ENCODE data around the gene PCSK6.

Gene PCSK6

GRCh38 chr15:101439920-101440319, 49.6 kb downstream of the PCSK6 start:
- Histone ChIP-seq H2BK5ac (ENCODE audit: low read length) (no peak overlapping the region), H3K9me3 (replicated peaks in 1 of 2; ENCODE audit: control insufficient read depth in 2 of 2, insufficient read depth in 1 of 2, low read depth in 1 of 2, low read length in 2 of 2) (peaks cover 0 to 12% of the 10 kb centered on the region in 2 donors), H3K27ac (replicated peaks; ENCODE audit: low read length) (no peak overlapping the region), H3K4me2 (ENCODE audit: insufficient read depth, low read length, poor library complexity, severe bottlenecking) (no peak overlapping the region), H3K9ac (ENCODE audit: low read depth, low read length, poor library complexity) (no peak overlapping the region), H4K91ac (ENCODE audit: low read depth, low read length, poor library complexity) (no peak overlapping the region), H3K14ac (ENCODE audit: low read length) (no peak overlapping the region), H3K79me1 (ENCODE audit: low read depth, low read length) (no peaks in the 10 kb centered on the region), H2AFZ (ENCODE audit: low read length) (no peak overlapping the region), H3K4me1 (ENCODE audit: control insufficient read depth in 2 of 2, insufficient read depth in 1 of 2, low read depth in 1 of 2, low read length in 2 of 2) (peaks cover 8 to 11% of the 10 kb centered on the region in 2 donors), H3K27me3 (ENCODE audit: control insufficient read depth in 3 of 3, insufficient read depth in 3 of 3, low read depth in 1 of 3, low read length in 3 of 3) (no peaks in the 10 kb centered on the region), H3K18ac (ENCODE audit: low read length) (no peak overlapping the region), H3K4me3 (ENCODE audit: low read length in 2 of 2) (no peak overlapping the region), H2AK5ac (ENCODE audit: low read depth, low read length) (no peak overlapping the region), H2BK120ac (ENCODE audit: low read depth, low read length) (no peak overlapping the region), H3K4ac (ENCODE audit: low read length) (no peak overlapping the region), H2BK15ac (ENCODE audit: low read length) (no peak overlapping the region), H3K36me3 (replicated peaks in 1 of 2; ENCODE audit: control insufficient read depth in 2 of 2, insufficient read depth in 2 of 2, low read length in 2 of 2) (peaks cover 0 to 7% of the 10 kb centered on the region in 2 donors), H3K23ac (ENCODE audit: low read depth, low read length, poor library complexity) (no peak overlapping the region), H2BK12ac (ENCODE audit: low read length) (no peak overlapping the region), H4K8ac (ENCODE audit: low read depth, low read length) (no peak overlapping the region)
- no peak for DNase-seq (ENCODE audit: low spot score)
- WGBS, 2 donors (ENCODE audit: extremely low coverage in 2 of 2, insufficient read length in 2 of 2, insufficient replicate concordance in 1 of 2), result no CpG with 5 or more reads among the region's 7 CpGs

DNA sequence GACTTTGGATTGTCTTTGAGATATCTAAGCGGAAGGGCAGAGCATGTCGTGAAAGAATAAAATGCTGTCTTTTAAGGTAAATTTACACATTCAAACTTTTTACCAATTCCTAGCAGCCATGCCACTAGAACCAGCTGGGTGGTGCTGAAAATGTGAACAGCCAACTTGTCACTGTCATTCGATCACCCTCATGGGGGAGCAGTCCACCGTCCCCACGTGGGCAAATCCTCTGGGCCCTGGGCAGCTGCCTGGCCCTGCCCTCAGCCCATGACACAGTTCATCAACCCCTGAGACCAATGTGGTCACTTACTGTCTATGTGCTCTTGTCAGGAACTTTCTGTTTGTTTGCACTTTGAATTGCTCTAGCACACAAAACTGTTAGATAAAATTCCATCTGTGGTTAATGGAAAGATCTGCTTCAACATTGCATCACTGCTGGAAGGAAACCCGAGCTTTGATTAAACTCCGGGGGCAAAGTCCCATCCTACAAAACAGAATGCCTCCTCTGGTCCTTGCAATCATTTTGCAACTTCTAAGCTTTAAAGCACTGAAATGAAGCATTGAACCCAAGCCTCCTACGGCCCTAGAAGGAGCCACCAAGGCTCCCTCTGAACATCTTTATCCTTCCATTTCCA, 50.1 kb downstream of the PCSK6 start:
- Histone ChIP-seq H3K27ac (replicated peaks; ENCODE audit: low read length) (no peak overlapping the region), H3K36me3 (replicated peaks in 1 of 2; ENCODE audit: control insufficient read depth in 2 of 2, insufficient read depth in 2 of 2, low read length in 2 of 2) (peaks cover 0 to 7% of the 10 kb centered on the region in 2 donors), H3K4me3 (ENCODE audit: low read length in 2 of 2) (no peak overlapping the region), H3K9me3 (replicated peaks in 1 of 2; ENCODE audit: control insufficient read depth in 2 of 2, insufficient read depth in 1 of 2, low read depth in 1 of 2, low read length in 2 of 2) (peaks cover 0 to 12% of the 10 kb centered on the region in 2 donors), H3K27me3 (ENCODE audit: control insufficient read depth in 3 of 3, insufficient read depth in 3 of 3, low read depth in 1 of 3, low read length in 3 of 3) (no peaks in the 10 kb centered on the region), H2AFZ (ENCODE audit: low read length) (no peak overlapping the region), H4K91ac (ENCODE audit: low read depth, low read length, poor library complexity) (no peak overlapping the region), H3K18ac (ENCODE audit: low read length) (no peak overlapping the region), H2BK120ac (ENCODE audit: low read depth, low read length) (no peak overlapping the region), H3K4me1 (ENCODE audit: control insufficient read depth in 2 of 2, insufficient read depth in 1 of 2, low read depth in 1 of 2, low read length in 2 of 2) (peaks cover 8 to 11% of the 10 kb centered on the region in 2 donors), H3K9ac (ENCODE audit: low read depth, low read length, poor library complexity) (no peak overlapping the region), H3K4me2 (ENCODE audit: insufficient read depth, low read length, poor library complexity, severe bottlenecking) (no peak overlapping the region), H2AK5ac (ENCODE audit: low read depth, low read length) (no peak overlapping the region), H4K8ac (ENCODE audit: low read depth, low read length) (no peak overlapping the region), H3K14ac (ENCODE audit: low read length) (no peak overlapping the region), H2BK12ac (ENCODE audit: low read length) (no peak overlapping the region), H3K79me1 (ENCODE audit: low read depth, low read length) (no peaks in the 10 kb centered on the region), H3K4ac (ENCODE audit: low read length) (no peak overlapping the region), H3K23ac (ENCODE audit: low read depth, low read length, poor library complexity) (no peak overlapping the region), H2BK5ac (ENCODE audit: low read length) (no peak overlapping the region), H2BK15ac (ENCODE audit: low read length) (no peak overlapping the region)
- WGBS, 2 donors (ENCODE audit: extremely low coverage in 2 of 2, insufficient read length in 2 of 2, insufficient replicate concordance in 1 of 2), result no CpG with 5 or more reads among the region's 8 CpGs
- DNase-seq (ENCODE audit: low spot score), result no peak

DNA sequence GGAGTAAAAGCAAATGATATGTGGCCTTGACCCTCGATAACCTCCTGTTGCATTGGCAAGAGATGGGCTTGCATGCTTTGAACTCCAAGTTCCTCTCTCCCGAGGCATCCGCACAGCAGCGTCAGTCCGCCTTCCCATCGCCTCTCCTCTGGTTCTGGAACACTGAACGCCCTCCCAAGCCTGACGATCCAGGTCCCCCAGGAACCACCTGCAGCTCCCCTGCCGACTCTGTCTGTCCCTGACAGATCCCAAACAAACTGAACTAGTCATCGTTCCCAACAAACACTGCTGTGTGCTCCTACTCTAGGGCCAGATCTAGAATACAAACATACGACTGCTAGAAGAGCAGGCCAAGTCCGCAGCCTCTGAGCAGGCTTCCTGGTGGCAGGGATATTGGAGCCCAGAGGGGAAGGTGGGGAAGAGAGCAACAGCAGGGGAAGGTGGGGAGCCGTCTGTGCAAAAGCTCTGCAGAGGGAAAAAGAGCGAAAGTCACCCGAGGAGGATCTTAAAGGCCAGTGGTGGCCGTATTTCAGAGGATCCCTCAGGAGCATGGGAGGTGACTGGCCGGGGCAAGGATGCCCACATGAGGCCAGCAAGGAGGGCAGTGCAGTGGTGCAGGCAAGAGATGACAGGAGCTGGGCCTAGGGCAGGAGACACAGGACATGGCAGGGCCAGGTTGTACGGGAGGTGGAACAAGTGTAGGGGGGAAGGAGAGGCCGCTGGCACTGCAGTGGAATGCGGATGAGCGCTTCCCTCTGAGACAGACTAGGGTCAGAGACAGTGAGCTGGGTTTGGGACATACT, 50.8 kb downstream of the PCSK6 start:
- Histone ChIP-seq H3K23ac (ENCODE audit: low read depth, low read length, poor library complexity) (no peak overlapping the region), H2BK5ac (ENCODE audit: low read length) (no peak overlapping the region), H2AFZ (ENCODE audit: low read length) (no peak overlapping the region), H3K79me1 (ENCODE audit: low read depth, low read length) (no peaks in the 10 kb centered on the region), H3K4me3 (ENCODE audit: low read length in 2 of 2) (no peak overlapping the region), H2AK5ac (ENCODE audit: low read depth, low read length) (no peak overlapping the region), H3K36me3 (replicated peaks in 1 of 2; ENCODE audit: control insufficient read depth in 2 of 2, insufficient read depth in 2 of 2, low read length in 2 of 2) (peaks cover 0 to 7% of the 10 kb centered on the region in 2 donors), H3K27me3 (ENCODE audit: control insufficient read depth in 3 of 3, insufficient read depth in 3 of 3, low read depth in 1 of 3, low read length in 3 of 3) (no peaks in the 10 kb centered on the region), H3K4me1 (ENCODE audit: control insufficient read depth in 2 of 2, insufficient read depth in 1 of 2, low read depth in 1 of 2, low read length in 2 of 2) (peaks cover 8 to 11% of the 10 kb centered on the region in 2 donors), H2BK15ac (ENCODE audit: low read length) (no peak overlapping the region), H2BK12ac (ENCODE audit: low read length) (peak overlapping the region; percentile 2), H3K18ac (ENCODE audit: low read length) (no peak overlapping the region), H4K91ac (ENCODE audit: low read depth, low read length, poor library complexity) (no peak overlapping the region), H3K14ac (ENCODE audit: low read length) (no peak overlapping the region), H3K9me3 (replicated peaks in 1 of 2; ENCODE audit: control insufficient read depth in 2 of 2, insufficient read depth in 1 of 2, low read depth in 1 of 2, low read length in 2 of 2) (peaks cover 0 to 12% of the 10 kb centered on the region in 2 donors), H3K4me2 (ENCODE audit: insufficient read depth, low read length, poor library complexity, severe bottlenecking) (no peak overlapping the region), H2BK120ac (ENCODE audit: low read depth, low read length) (no peak overlapping the region), H4K8ac (ENCODE audit: low read depth, low read length) (no peak overlapping the region), H3K27ac (replicated peaks; ENCODE audit: low read length) (no peak overlapping the region), H3K4ac (ENCODE audit: low read length) (no peak overlapping the region), H3K9ac (ENCODE audit: low read depth, low read length, poor library complexity) (no peak overlapping the region)
- DNase-seq (ENCODE audit: low spot score), result no peak
- no CpG with 5 or more reads among the region's 21 CpGs for WGBS, 2 donors (ENCODE audit: extremely low coverage in 2 of 2, insufficient read length in 2 of 2, insufficient replicate concordance in 1 of 2)
